GM10847 (cell line): Measurements from ENCODE around the gene NIPAL3.

Experiments used
- POLR2A ChIP-seq: IDR thresholded peaks from 2 replicates; pipeline ENCODE4 v1.6.1; 2011; ENCODE audit not compliant: insufficient read length; ENCODE audit errors: extremely low read depth

Gene NIPAL3

DNA sequence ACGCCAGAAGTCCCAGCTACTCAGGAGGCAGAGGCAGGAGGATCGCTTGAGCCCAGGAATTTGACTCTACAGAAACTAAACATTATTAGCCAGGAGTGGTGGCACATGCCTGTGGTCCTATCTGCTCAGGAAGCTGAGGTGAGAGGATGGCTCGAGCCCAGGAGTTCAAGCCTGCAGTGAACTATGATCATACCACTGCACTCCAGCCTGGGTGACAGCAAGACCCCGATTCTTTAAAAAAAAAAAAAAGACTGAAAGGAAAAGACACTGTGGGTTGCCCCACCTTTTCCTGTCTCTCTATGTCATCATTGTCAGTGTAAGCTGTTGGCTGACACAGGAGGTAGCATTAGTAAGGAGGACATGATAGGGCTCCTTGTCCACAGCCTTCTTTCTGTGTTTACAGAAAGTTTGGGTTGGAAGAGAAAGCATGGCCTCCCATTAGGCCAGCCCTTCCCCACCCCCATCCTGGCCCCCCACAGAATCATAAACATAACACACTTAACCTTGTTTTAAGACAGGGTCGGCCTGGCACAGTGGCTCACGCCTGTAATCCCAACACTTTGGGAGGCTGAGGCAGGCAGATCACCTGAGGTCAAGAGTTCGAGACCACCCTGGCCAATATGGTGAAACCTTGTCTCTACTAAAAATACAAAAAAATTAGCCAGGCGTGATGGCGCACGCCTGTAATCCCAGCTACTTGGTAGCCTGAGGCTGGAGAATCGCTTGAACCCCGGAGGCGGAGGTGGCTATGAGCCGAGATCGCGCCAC is 66.4 kb downstream of the NIPAL3 start:
- TF ChIP-seq POLR2A, result no peak

GRCh38 chr1:24483441-24483840 is 67.8 kb downstream of the NIPAL3 start:
- no peak for TF ChIP-seq POLR2A

GRCh38 chr1:24484199-24484598 is 68.6 kb downstream of the NIPAL3 start:
- TF ChIP-seq POLR2A, result no peak

- TF ChIP-seq POLR2A, result no peak
Observed at GRCh38 chr1:24486331-24487065, 70.9 kb downstream of the NIPAL3 start.

DNA sequence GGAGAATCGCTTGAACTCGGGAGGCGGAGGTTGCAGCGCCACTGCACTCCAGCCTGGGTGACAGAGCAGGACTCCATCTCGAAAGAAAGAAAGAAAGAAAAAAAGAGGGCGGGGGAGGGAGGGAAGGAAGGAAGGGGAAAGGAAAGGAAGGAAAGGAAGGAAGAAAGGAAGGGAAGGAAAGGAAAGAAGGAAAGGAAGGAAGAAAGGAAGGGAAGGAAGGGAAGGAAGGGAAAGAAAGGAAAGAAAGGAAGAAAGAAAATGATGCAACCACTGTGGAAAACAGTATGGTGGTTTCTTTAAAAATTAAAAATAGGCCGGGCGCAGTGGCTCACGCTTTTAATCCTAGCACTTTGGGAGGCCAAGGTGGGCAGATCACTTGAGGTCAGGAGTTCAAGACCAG is 71.9 kb downstream of the NIPAL3 start:
- TF ChIP-seq POLR2A, result no peak

DNA sequence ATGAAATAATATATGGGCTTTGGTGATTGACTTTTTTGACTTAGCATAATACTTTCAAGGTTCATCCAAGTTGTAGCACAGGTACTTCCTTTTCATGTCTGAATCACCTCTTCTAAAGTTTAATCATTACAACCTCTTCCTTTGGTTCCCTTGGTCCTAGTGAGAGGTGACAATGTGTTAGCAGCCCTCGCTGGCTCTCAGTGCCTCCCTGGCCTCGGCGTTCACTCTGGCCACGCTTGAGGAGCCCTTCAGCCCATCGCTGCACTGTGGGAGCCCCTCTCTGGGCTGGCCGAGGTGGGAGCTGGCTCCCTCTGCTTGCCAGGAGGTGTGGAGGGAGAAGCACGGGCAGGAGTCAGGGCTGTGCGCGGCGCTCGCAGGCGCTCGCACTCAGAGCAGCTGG is 74.1 kb downstream of the NIPAL3 start:
- no peak for TF ChIP-seq POLR2A

DNA sequence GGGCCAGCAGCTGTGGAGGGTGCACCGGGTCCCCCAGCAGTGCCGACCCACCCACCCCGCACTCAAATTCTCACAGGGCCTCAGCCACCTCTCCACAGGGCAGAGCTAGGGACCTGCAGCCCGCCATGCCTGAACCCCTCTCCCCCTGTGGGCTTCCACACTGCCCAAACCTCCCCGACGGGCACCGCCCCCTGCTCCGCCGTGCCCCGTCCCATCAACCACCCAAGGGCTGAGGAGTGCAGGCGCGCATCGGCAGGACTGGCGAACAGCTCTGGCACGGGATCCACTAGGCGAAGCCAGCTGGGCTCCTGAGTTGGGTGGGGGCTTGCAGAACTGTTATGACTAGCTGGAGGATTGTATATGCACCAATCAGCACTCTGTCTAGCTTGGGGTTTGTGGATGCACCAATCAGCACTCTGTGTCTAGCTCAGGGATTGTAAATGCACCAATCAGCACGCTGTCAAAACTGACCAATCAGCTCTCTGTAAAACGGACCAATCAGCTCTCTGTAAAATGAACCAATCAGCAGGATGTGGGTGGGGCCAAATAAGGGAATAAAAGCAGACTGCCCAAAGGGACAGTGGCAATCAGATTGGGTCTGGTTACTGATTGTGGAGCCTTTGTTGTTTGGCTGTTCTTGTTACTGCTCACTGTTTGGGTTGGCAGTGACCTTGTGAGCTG is 74.6 kb downstream of the NIPAL3 start:
- TF ChIP-seq POLR2A, result no peak

- no peak for TF ChIP-seq POLR2A
Observed at GRCh38 chr1:24491577-24492360, 76.2 kb downstream of the NIPAL3 start.

DNA sequence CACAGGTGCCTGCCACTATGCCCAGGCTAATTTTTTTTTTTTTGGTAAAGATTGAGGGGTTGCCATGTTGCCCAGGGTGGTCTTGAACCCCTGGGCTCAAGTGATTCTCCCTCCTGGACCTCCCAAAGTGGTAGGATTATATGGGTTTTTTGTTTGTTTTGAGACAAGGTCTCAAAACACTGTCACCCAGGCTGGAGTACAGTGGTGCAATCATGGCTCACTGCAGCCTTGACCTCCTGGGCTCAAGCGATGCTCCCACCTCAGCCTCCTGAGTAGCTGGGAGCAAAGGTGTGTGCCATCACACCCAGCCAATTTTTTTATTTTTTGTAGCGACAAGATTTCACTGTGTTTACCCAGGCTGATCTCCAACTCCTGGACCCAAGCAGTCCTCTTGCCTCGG is 78.2 kb downstream of the NIPAL3 start:
- no peak for TF ChIP-seq POLR2A

GRCh38 chr1:24498589-24498988 is 83.0 kb downstream of the NIPAL3 start:
- TF ChIP-seq POLR2A, result no peak

DNA sequence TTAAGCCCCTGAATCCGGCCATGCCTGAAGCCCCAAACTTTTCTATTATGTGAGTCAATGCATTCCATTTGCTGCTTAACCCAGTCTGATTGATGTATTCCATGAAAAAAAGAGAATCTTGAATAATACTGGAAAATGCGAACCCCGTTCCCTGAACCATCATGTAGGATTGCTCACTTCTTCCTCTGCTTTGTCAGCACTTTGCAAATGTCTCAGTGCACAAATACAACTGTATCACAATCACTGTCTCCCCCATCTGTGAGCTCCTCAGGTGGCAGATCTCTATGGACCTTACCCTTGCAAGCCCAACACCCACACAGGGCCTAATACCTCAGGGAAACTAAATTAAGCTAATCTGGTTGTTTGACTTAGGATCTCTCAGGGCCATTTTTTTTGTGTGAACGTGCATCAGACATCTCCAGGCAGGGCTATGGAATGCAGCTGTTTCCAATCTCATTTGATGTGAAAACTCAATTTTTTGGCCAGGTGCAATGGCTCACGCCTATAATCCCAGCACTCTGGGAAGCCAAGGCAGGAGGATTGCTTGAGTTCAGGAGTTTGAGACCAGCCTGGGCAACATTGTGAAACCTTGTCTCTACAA is 84.9 kb downstream of the NIPAL3 start:
- no peak for TF ChIP-seq POLR2A

GRCh38 chr1:24501371-24502064 is 85.9 kb downstream of the NIPAL3 start:
- no peak for TF ChIP-seq POLR2A

GRCh38 chr1:24502065-24502708 is 86.6 kb downstream of the NIPAL3 start:
- no peak for TF ChIP-seq POLR2A

- TF ChIP-seq POLR2A, result no peak
Observed at GRCh38 chr1:24502709-24503058, 87.1 kb downstream of the NIPAL3 start, which contains the start of gene RCAN3. TSS of gene RCAN3 (plus strand) at chr1:24502836. CDS start at chr1:24514373, 11,537 bp downstream.
